ENCODE data around the gene LAMB4.

GRCh38 chr7:107996072-107996882, 133.9 kb downstream of the LAMB4 start:
- TF ChIP-seq CTCF (IDR thresholded peaks at IDR 0.05), result no peak
- TF ChIP-seq POLR2A (IDR thresholded peaks at IDR 0.05), result no peak
